Breast epithelium (tissue), 3 donors: ENCODE measurements around the gene GABRA4.

ENCODE experiments used
- CTCF ChIP-seq, 3 donors: fragments of 450-650 bp; IDR thresholded peaks; one replicate each; pipeline ENCODE4 v1.5.1; 2016 to 2017; ENCODE audit warnings: antibody characterized with exemption in 3 of 3, mild to moderate bottlenecking in 3 of 3, moderate library complexity in 3 of 3
- POLR2A ChIP-seq: fragments of 450-650 bp; IDR thresholded peaks from one replicate; pipeline ENCODE4 v1.6.1; 2016; ENCODE audit warnings: antibody characterized with exemption, mild to moderate bottlenecking, moderate library complexity
- POLR2AphosphoS5 ChIP-seq, 3 donors: sonication (generic); formaldehyde crosslinking; IDR thresholded peaks; one replicate each; pipeline ENCODE4 v1.6.1; 2017; ENCODE audit warnings: antibody characterized with exemption in 3 of 3

GRCh38 chr4:47013373-47013772 is 20.0 kb upstream of the GABRA4 start:
- TF ChIP-seq CTCF (IDR thresholded peaks at IDR 0.05) (no peak), POLR2AphosphoS5 (IDR thresholded peaks at IDR 0.05) (no peak), POLR2A (no peak)
